HG03060 (cell line): ENCODE data around the gene USP15.

Experiments used
- ATAC-seq: cut with Tn5 transposase; IDR thresholded peaks from one replicate; pipeline ENCODE4 v1.9.1; 2021; ENCODE audit warnings: low read depth, moderate number of reproducible peaks; ENCODE audit not compliant: unreplicated experiment

The USP15 gene

GRCh38 chr12:62259993-62260732 lies at the start of gene USP15:
Gene USP15, plus strand, starts transcription at chr12:62260404. Its CDS starts 11 bp downstream, at chr12:62260415.
- peak; percentile 66 for ATAC-seq

GRCh38 chr12:62210422-62210821 lies 49.8 kb upstream of the USP15 start:
- peak; percentile 55 for ATAC-seq

GRCh38 chr12:62211510-62211909 lies 48.7 kb upstream of the USP15 start:
- ATAC-seq, result no peak

GRCh38 chr12:62214846-62215245 lies 45.4 kb upstream of the USP15 start:
- no peak for ATAC-seq

GRCh38 chr12:62215506-62215905 lies 44.7 kb upstream of the USP15 start:
- ATAC-seq, result no peak

GRCh38 chr12:62217466-62218194 lies 42.6 kb upstream of the USP15 start:
- no peak for ATAC-seq

- ATAC-seq, result no peak
Observed at GRCh38 chr12:62221107-62221506, 39.1 kb upstream of the USP15 start.

GRCh38 chr12:62224601-62225000 lies 35.6 kb upstream of the USP15 start:
- no peak for ATAC-seq

- no peak for ATAC-seq
Observed at GRCh38 chr12:62227091-62227490, 33.1 kb upstream of the USP15 start.

- ATAC-seq, result no peak
Observed at GRCh38 chr12:62230652-62231051, 29.6 kb upstream of the USP15 start.

GRCh38 chr12:62232143-62232729 lies 28.0 kb upstream of the USP15 start:
- ATAC-seq, result no peak

GRCh38 chr12:62233805-62234204 lies 26.4 kb upstream of the USP15 start:
- no peak for ATAC-seq

GRCh38 chr12:62239571-62239970 lies 20.6 kb upstream of the USP15 start:
- ATAC-seq, result no peak

- no peak for ATAC-seq
Observed at GRCh38 chr12:62247281-62248045, 12.7 kb upstream of the USP15 start.

GRCh38 chr12:62248873-62249272 lies 11.3 kb upstream of the USP15 start:
- ATAC-seq, result no peak

- ATAC-seq, result no peak
Observed at GRCh38 chr12:62249419-62249818, 10.8 kb upstream of the USP15 start.

- ATAC-seq, result peak; percentile 59
Observed at GRCh38 chr12:62250671-62251608, 9.3 kb upstream of the USP15 start.

GRCh38 chr12:62251609-62251958 lies 8.6 kb upstream of the USP15 start:
- ATAC-seq, result no peak

- ATAC-seq, result no peak
Observed at GRCh38 chr12:62252576-62252975, 7.6 kb upstream of the USP15 start.

GRCh38 chr12:62254967-62255366 lies 5.2 kb upstream of the USP15 start:
- ATAC-seq, result no peak
